ENCODE data around the gene NPAS3.

The NPAS3 gene

GRCh38 chr14:33836203-33836899, 897.7 kb downstream of the NPAS3 start:
- no peak overlapping the region for H3K4me3 ChIP-seq (ENCODE audit: low read depth, low read length)
- no peak for TF ChIP-seq CTCF (IDR thresholded peaks at IDR 0.05; ENCODE audit: borderline replicate concordance, insufficient read depth, low read depth, low read length)

GRCh38 chr14:33836900-33837577, 898.4 kb downstream of the NPAS3 start:
- H3K4me3 ChIP-seq (ENCODE audit: low read depth, low read length): no peak overlapping the region
- TF ChIP-seq CTCF (IDR thresholded peaks at IDR 0.05; ENCODE audit: borderline replicate concordance, insufficient read depth, low read depth, low read length): no peak

GRCh38 chr14:33837943-33838683, 899.4 kb downstream of the NPAS3 start:
- TF ChIP-seq CTCF (IDR thresholded peaks at IDR 0.05; ENCODE audit: borderline replicate concordance, insufficient read depth, low read depth, low read length): no peak
- no peak overlapping the region for H3K4me3 ChIP-seq (ENCODE audit: low read depth, low read length)

- peak; percentile 69 for TF ChIP-seq CTCF (IDR thresholded peaks at IDR 0.05; ENCODE audit: borderline replicate concordance, insufficient read depth, low read depth, low read length)
- H3K4me3 ChIP-seq (ENCODE audit: low read depth, low read length): no peak overlapping the region
These were observed 900.8 kb downstream of the NPAS3 start for GRCh38 chr14:33839193-33840076.

- no peak for TF ChIP-seq CTCF (IDR thresholded peaks at IDR 0.05; ENCODE audit: borderline replicate concordance, insufficient read depth, low read depth, low read length)
- H3K4me3 ChIP-seq (ENCODE audit: low read depth, low read length): no peak overlapping the region
These were observed 902.1 kb downstream of the NPAS3 start for GRCh38 chr14:33840797-33841196.

GRCh38 chr14:33842299-33842698, 903.6 kb downstream of the NPAS3 start:
- H3K4me3 ChIP-seq (ENCODE audit: low read depth, low read length): no peak overlapping the region

More at GRCh38 chr14:33842299-33842698, 903.6 kb downstream of the NPAS3 start:
- no peak for TF ChIP-seq CTCF (IDR thresholded peaks at IDR 0.05; ENCODE audit: borderline replicate concordance, insufficient read depth, low read depth, low read length)

All from GM12875 (cell line).